Neural cell (in vitro differentiated cells): ENCODE results near the gene IL12RB2. TPM values are rescaled to one million over a fixed set of nuclear protein-coding genes. Genes with fewer than 3 reads are reported as not detected.

ENCODE experiments used
- H2AFZ ChIP-seq: fragments of 200-600, 300-800 bp; sonication (generic), shearing (Covaris generic); 2 replicates; pipeline ENCODE4 v1.6.0; 2014; ENCODE audit warnings: low read depth, mild to moderate bottlenecking, antibody characterized with exemption, low read length, moderate library complexity
- H3F3A ChIP-seq: fragments of 200-600 bp; shearing (Covaris generic); 2 replicates; pipeline ENCODE4 v1.6.1; 2016; ENCODE audit warnings: mild to moderate bottlenecking, moderate library complexity, mixed read lengths, antibody characterized with exemption, low read length; ENCODE audit not compliant: insufficient read depth, poor library complexity, severe bottlenecking
- H3K27ac ChIP-seq: fragments of 200-600, 300-800 bp; sonication (generic), shearing (Covaris generic); 2 replicates; pipeline ENCODE4 v1.5.1; 2014; ENCODE audit warnings: mild to moderate bottlenecking, low read length, moderate library complexity
- H3K27me3 ChIP-seq: fragments of 300-800, 200-600 bp; sonication (generic), shearing (Covaris generic); 2 replicates; pipeline ENCODE4 v1.6.0; 2014; ENCODE audit warnings: mild to moderate bottlenecking, low read depth, low read length, moderate library complexity; ENCODE audit not compliant: insufficient read depth
- H3K36me3 ChIP-seq: fragments of 300-800, 200-600 bp; sonication (generic), shearing (Covaris generic); 2 replicates; pipeline ENCODE4 v1.5.1; 2014; ENCODE audit warnings: mild to moderate bottlenecking, antibody characterized with exemption, low read length, moderate library complexity; ENCODE audit not compliant: insufficient read depth
- H3K4me2 ChIP-seq: fragments of 300-800, 200-600 bp; sonication (generic), shearing (Covaris generic); 2 replicates; pipeline ENCODE4 v1.6.0; 2014; ENCODE audit warnings: mild to moderate bottlenecking, low read length
- H3K4me3 ChIP-seq: fragments of 300-800, 200-600 bp; sonication (generic), shearing (Covaris generic); 2 replicates; pipeline ENCODE4 v1.5.1; 2014; ENCODE audit warnings: mild to moderate bottlenecking, low read length, moderate library complexity
- H3K79me2 ChIP-seq: fragments of 200-600 bp; shearing (Covaris generic); replicated peaks from 2 replicates; pipeline ENCODE4 v1.6.0; 2014; ENCODE audit warnings: mild to moderate bottlenecking, low read length, moderate library complexity; ENCODE audit not compliant: insufficient read depth
- H3K9ac ChIP-seq: fragments of 300-800, 200-600 bp; sonication (generic), shearing (Covaris generic); 2 replicates; pipeline ENCODE4 v1.6.1; 2016; ENCODE audit warnings: mild to moderate bottlenecking, low read length, mixed read lengths
- H3K9me2 ChIP-seq: fragments of 200-600 bp; shearing (Covaris generic); 2 replicates; pipeline ENCODE4 v1.6.1; 2016; ENCODE audit warnings: mild to moderate bottlenecking, low read length, mixed read lengths; ENCODE audit not compliant: insufficient read depth
- H3K9me3 ChIP-seq: fragments of 200-600, 300-800 bp; sonication (generic), shearing (Covaris generic); 2 replicates; pipeline ENCODE4 v1.6.1; 2016; ENCODE audit warnings: mild to moderate bottlenecking, mixed run types, low read length, moderate library complexity, mixed read lengths
- H4K20me1 ChIP-seq: fragments of 200-600 bp; shearing (Covaris generic); 2 replicates; pipeline ENCODE4 v1.6.1; 2016; ENCODE audit warnings: mild to moderate bottlenecking, mixed run types; ENCODE audit not compliant: insufficient read depth
- EP300 ChIP-seq: fragments of 450-650 bp; conservative IDR thresholded peaks from 2 replicates; pipeline ENCODE4 v1.6.1; 2014; ENCODE audit warnings: antibody characterized with exemption, mild to moderate bottlenecking, moderate library complexity; ENCODE audit not compliant: poor library complexity, severe bottlenecking
- EZH2 ChIP-seq: fragments of 200-600, 300-800 bp; shearing (Covaris generic), sonication (generic); IDR thresholded peaks from 2 replicates; pipeline ENCODE4 v1.6.1; 2014; ENCODE audit warnings: antibody characterized with exemption, low read length, borderline replicate concordance, mild to moderate bottlenecking; ENCODE audit not compliant: insufficient read depth, poor library complexity, severe bottlenecking
- MXI1 ChIP-seq: fragments of 450-650 bp; conservative IDR thresholded peaks from 2 replicates; pipeline ENCODE4 v1.6.1; 2014; ENCODE audit warnings: antibody characterized with exemption, mild to moderate bottlenecking; ENCODE audit not compliant: poor library complexity, severe bottlenecking
- POLR2AphosphoS5 ChIP-seq: IDR thresholded peaks from 2 replicates; pipeline ENCODE4 v1.6.1; 2012
- RAD21 ChIP-seq: fragments of 450-650 bp; conservative IDR thresholded peaks from 2 replicates; pipeline ENCODE4 v1.6.1; 2014; ENCODE audit warnings: antibody characterized with exemption, mild to moderate bottlenecking, moderate library complexity
- SMC3 ChIP-seq: fragments of 450-650 bp; conservative IDR thresholded peaks from 2 replicates; pipeline ENCODE4 v1.6.1; 2014; ENCODE audit warnings: antibody characterized with exemption, mild to moderate bottlenecking, moderate library complexity; ENCODE audit not compliant: poor library complexity
- TAF1 ChIP-seq: IDR thresholded peaks from 2 replicates; pipeline ENCODE4 v1.6.1; 2012; ENCODE audit warnings: low read depth
- polyA plus RNA-seq: library from polyadenylated mRNA; depleted of rRNA; stranded (reverse); fragments of >200 nt; gene quantifications from 2 replicates; pipeline ENCODE4 v1.2.3, GENCODE V29; 2014
- TF ChIP-seq, protein P1 (sequence below): IDR thresholded peaks from 2 replicates; pipeline ENCODE4 v1.6.1; 2012; ENCODE audit warnings: borderline replicate concordance
- TF ChIP-seq, protein P2 (sequence below): fragments of 450-650 bp; IDR thresholded peaks from 2 replicates; pipeline ENCODE4 v1.5.1; 2014; ENCODE audit warnings: antibody characterized with exemption, mild to moderate bottlenecking, moderate library complexity; ENCODE audit not compliant: poor library complexity, severe bottlenecking

Gene IL12RB2
- polyA plus RNA-seq, 1 donor from 2014 or later, result not detected

DNA sequence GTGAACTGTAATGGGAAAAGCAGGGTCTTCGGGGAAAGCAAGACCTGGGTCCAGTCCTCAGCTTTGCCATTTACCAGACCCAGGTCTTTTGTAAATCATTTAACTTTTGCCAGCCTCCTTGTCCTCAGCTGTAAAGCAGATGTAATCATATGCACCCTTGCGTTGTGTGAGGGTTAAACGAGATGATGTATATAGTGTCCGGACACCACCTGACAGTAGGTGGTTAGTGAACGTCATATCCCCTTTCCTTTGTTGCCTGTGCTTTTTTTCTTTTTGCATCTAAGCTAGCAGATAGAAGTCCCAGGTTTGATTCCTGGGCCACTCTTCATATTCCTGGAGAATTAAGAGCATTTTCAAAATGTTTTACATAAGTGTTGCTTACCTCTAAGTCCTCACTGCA is 28.5 kb downstream of the IL12RB2 start:
- Histone ChIP-seq H3K9me2 (no peaks in the 10 kb centered on the region), H3K4me2 (no peak overlapping the region), H2AFZ (no peak overlapping the region), H4K20me1 (no peaks in the 10 kb centered on the region), H3K9me3 (no peaks in the 10 kb centered on the region), H3F3A (no peaks in the 10 kb centered on the region), H3K79me2 (no peaks in the 10 kb centered on the region), H3K27ac (no peak overlapping the region), H3K36me3 (no peaks in the 10 kb centered on the region), H3K4me3 (no peak overlapping the region), H3K27me3 (no peaks in the 10 kb centered on the region), H3K9ac (no peak overlapping the region)
- TF ChIP-seq POLR2AphosphoS5 (no peak), RAD21 (no peak), TAF1 (no peak), EZH2 (no peak), EP300 (no peak), SMC3 (no peak), MXI1 (no peak)
- TF ChIP-seq, protein P1, sequence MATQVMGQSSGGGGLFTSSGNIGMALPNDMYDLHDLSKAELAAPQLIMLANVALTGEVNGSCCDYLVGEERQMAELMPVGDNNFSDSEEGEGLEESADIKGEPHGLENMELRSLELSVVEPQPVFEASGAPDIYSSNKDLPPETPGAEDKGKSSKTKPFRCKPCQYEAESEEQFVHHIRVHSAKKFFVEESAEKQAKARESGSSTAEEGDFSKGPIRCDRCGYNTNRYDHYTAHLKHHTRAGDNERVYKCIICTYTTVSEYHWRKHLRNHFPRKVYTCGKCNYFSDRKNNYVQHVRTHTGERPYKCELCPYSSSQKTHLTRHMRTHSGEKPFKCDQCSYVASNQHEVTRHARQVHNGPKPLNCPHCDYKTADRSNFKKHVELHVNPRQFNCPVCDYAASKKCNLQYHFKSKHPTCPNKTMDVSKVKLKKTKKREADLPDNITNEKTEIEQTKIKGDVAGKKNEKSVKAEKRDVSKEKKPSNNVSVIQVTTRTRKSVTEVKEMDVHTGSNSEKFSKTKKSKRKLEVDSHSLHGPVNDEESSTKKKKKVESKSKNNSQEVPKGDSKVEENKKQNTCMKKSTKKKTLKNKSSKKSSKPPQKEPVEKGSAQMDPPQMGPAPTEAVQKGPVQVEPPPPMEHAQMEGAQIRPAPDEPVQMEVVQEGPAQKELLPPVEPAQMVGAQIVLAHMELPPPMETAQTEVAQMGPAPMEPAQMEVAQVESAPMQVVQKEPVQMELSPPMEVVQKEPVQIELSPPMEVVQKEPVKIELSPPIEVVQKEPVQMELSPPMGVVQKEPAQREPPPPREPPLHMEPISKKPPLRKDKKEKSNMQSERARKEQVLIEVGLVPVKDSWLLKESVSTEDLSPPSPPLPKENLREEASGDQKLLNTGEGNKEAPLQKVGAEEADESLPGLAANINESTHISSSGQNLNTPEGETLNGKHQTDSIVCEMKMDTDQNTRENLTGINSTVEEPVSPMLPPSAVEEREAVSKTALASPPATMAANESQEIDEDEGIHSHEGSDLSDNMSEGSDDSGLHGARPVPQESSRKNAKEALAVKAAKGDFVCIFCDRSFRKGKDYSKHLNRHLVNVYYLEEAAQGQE, result no peak
- TF ChIP-seq, protein P2, sequence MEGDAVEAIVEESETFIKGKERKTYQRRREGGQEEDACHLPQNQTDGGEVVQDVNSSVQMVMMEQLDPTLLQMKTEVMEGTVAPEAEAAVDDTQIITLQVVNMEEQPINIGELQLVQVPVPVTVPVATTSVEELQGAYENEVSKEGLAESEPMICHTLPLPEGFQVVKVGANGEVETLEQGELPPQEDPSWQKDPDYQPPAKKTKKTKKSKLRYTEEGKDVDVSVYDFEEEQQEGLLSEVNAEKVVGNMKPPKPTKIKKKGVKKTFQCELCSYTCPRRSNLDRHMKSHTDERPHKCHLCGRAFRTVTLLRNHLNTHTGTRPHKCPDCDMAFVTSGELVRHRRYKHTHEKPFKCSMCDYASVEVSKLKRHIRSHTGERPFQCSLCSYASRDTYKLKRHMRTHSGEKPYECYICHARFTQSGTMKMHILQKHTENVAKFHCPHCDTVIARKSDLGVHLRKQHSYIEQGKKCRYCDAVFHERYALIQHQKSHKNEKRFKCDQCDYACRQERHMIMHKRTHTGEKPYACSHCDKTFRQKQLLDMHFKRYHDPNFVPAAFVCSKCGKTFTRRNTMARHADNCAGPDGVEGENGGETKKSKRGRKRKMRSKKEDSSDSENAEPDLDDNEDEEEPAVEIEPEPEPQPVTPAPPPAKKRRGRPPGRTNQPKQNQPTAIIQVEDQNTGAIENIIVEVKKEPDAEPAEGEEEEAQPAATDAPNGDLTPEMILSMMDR, result no peak

DNA sequence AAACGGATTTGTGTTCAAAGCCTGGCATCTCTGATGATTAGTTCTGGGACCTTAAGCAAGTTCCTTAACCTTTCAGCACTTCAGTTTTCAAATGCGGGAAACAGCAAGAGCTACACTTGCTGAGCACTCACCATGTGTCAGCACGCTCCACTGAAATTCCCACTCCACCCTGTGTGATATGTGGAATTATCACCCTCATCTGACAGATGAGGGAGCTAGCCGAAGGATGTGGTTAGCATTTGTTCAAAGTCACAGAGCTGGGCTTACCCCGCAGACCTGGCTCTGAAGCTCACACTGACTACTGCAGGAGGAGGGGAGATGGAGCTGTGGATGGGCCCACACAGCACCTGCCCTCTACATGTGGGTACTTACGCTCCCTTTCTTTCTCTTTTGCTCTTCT is 29.1 kb downstream of the IL12RB2 start:
- no peaks in the 10 kb centered on the region for H3K9me3 ChIP-seq
- no peaks in the 10 kb centered on the region for H3F3A ChIP-seq
- H3K36me3 ChIP-seq, result no peaks in the 10 kb centered on the region
- H3K9me2 ChIP-seq, result no peaks in the 10 kb centered on the region
- no peak overlapping the region for H2AFZ ChIP-seq
- no peaks in the 10 kb centered on the region for H3K27me3 ChIP-seq
- no peaks in the 10 kb centered on the region for H3K79me2 ChIP-seq
- no peak overlapping the region for H3K4me3 ChIP-seq
- no peak overlapping the region for H3K27ac ChIP-seq
- no peaks in the 10 kb centered on the region for H4K20me1 ChIP-seq
- H3K9ac ChIP-seq, result no peak overlapping the region
- H3K4me2 ChIP-seq, result no peak overlapping the region
- TF ChIP-seq EP300, result no peak
- TF ChIP-seq TAF1, result no peak
- no peak for TF ChIP-seq EZH2
- TF ChIP-seq POLR2AphosphoS5, result no peak
- no peak for TF ChIP-seq MXI1
- TF ChIP-seq, protein P1, result no peak
- TF ChIP-seq RAD21, result no peak
- TF ChIP-seq SMC3, result no peak
